IPS-18a (cell line): Measurements from ENCODE around the gene DLG2.

Experiments used
- H3K27ac ChIP-seq: one replicate; pipeline ENCODE4 v1.5.1; 2013; ENCODE audit warnings: low read length
- H3K27me3 ChIP-seq: one replicate; pipeline ENCODE4 v1.6.1; 2013; ENCODE audit warnings: mild to moderate bottlenecking, low read length; ENCODE audit not compliant: control insufficient read depth, insufficient read depth
- H3K36me3 ChIP-seq: one replicate; pipeline ENCODE4 v1.6.1; 2013; ENCODE audit warnings: low read depth, low read length; ENCODE audit not compliant: control insufficient read depth
- H3K4me1 ChIP-seq: one replicate; pipeline ENCODE4 v1.6.1; 2013; ENCODE audit warnings: low read depth, low read length; ENCODE audit not compliant: control insufficient read depth
- H3K4me3 ChIP-seq: one replicate; pipeline ENCODE4 v1.5.1; 2013; ENCODE audit warnings: low read length
- H3K9ac ChIP-seq: one replicate; pipeline ENCODE4 v1.6.1; 2013; ENCODE audit warnings: mild to moderate bottlenecking, low read length, moderate library complexity
- H3K9me3 ChIP-seq: one replicate; pipeline ENCODE4 v1.6.1; 2013; ENCODE audit warnings: low read depth, low read length; ENCODE audit not compliant: control insufficient read depth

DLG2 gene

GRCh38 chr11:84887055-84887629 lies 740.0 kb downstream of the DLG2 start:
- Histone ChIP-seq H3K27me3 (no peaks in the 10 kb centered on the region), H3K9me3 (no peaks in the 10 kb centered on the region), H3K36me3 (no peaks in the 10 kb centered on the region), H3K4me1 (no peaks in the 10 kb centered on the region), H3K27ac (no peak overlapping the region), H3K9ac (no peak overlapping the region), H3K4me3 (no peak overlapping the region)

GRCh38 chr11:84886344-84886743 lies 740.8 kb downstream of the DLG2 start:
- Histone ChIP-seq H3K9ac (no peak overlapping the region), H3K27me3 (no peaks in the 10 kb centered on the region), H3K9me3 (no peaks in the 10 kb centered on the region)

GRCh38 chr11:84884836-84885235 lies 742.3 kb downstream of the DLG2 start:
- H3K27me3 ChIP-seq = no peaks in the 10 kb centered on the region
- H3K36me3 ChIP-seq = no peaks in the 10 kb centered on the region
- no peak overlapping the region for H3K4me3 ChIP-seq

More at GRCh38 chr11:84886344-84886743, 740.8 kb downstream of the DLG2 start:
- Histone ChIP-seq H3K27ac (no peak overlapping the region), H3K36me3 (no peaks in the 10 kb centered on the region), H3K4me3 (no peak overlapping the region), H3K4me1 (no peaks in the 10 kb centered on the region)

GRCh38 chr11:84882056-84882455 lies 745.1 kb downstream of the DLG2 start:
- Histone ChIP-seq H3K4me1 (no peaks in the 10 kb centered on the region), H3K27ac (no peak overlapping the region), H3K9ac (no peak overlapping the region)

More at GRCh38 chr11:84884836-84885235, 742.3 kb downstream of the DLG2 start:
- Histone ChIP-seq H3K9me3 (no peaks in the 10 kb centered on the region), H3K4me1 (no peaks in the 10 kb centered on the region), H3K9ac (no peak overlapping the region), H3K27ac (no peak overlapping the region)

GRCh38 chr11:84871116-84871515 lies 756.0 kb downstream of the DLG2 start:
- Histone ChIP-seq H3K36me3 (no peaks in the 10 kb centered on the region), H3K27ac (no peak overlapping the region), H3K4me3 (no peak overlapping the region), H3K9me3 (no peaks in the 10 kb centered on the region), H3K4me1 (peaks cover 5% of the 10 kb centered on the region), H3K27me3 (no peaks in the 10 kb centered on the region), H3K9ac (no peak overlapping the region)

More at GRCh38 chr11:84882056-84882455, 745.1 kb downstream of the DLG2 start:
- no peaks in the 10 kb centered on the region for H3K27me3 ChIP-seq
- H3K9me3 ChIP-seq = no peaks in the 10 kb centered on the region
- no peak overlapping the region for H3K4me3 ChIP-seq
- no peaks in the 10 kb centered on the region for H3K36me3 ChIP-seq

- Histone ChIP-seq H3K4me3 (no peak overlapping the region), H3K9ac (no peak overlapping the region), H3K36me3 (no peaks in the 10 kb centered on the region), H3K27me3 (no peaks in the 10 kb centered on the region), H3K4me1 (peaks cover 11% of the 10 kb centered on the region), H3K9me3 (no peaks in the 10 kb centered on the region), H3K27ac (no peak overlapping the region)
These were observed 756.7 kb downstream of the DLG2 start for GRCh38 chr11:84870486-84870885.

GRCh38 chr11:84866922-84867321 lies 760.2 kb downstream of the DLG2 start:
- Histone ChIP-seq H3K4me3 (no peak overlapping the region), H3K36me3 (no peaks in the 10 kb centered on the region), H3K4me1 (peaks cover 13% of the 10 kb centered on the region), H3K9ac (no peak overlapping the region), H3K27me3 (no peaks in the 10 kb centered on the region), H3K9me3 (no peaks in the 10 kb centered on the region), H3K27ac (no peak overlapping the region)

- H3K27me3 ChIP-seq = no peaks in the 10 kb centered on the region
- no peak overlapping the region for H3K4me3 ChIP-seq
- H3K4me1 ChIP-seq = peaks cover 15% of the 10 kb centered on the region
- H3K27ac ChIP-seq = peak overlapping the region; percentile 15
- H3K9me3 ChIP-seq = no peaks in the 10 kb centered on the region
- H3K9ac ChIP-seq = no peak overlapping the region
- H3K36me3 ChIP-seq = no peaks in the 10 kb centered on the region
These were observed 761.2 kb downstream of the DLG2 start for GRCh38 chr11:84865791-84866535.

- Histone ChIP-seq H3K27ac (no peak overlapping the region), H3K4me1 (peaks cover 17% of the 10 kb centered on the region), H3K4me3 (no peak overlapping the region), H3K9ac (no peak overlapping the region), H3K9me3 (no peaks in the 10 kb centered on the region), H3K36me3 (no peaks in the 10 kb centered on the region), H3K27me3 (no peaks in the 10 kb centered on the region)
These were observed 761.9 kb downstream of the DLG2 start for GRCh38 chr11:84865257-84865656.

- Histone ChIP-seq H3K36me3 (no peaks in the 10 kb centered on the region), H3K4me3 (no peak overlapping the region), H3K4me1 (peaks cover 4% of the 10 kb centered on the region), H3K27me3 (no peaks in the 10 kb centered on the region), H3K9me3 (no peaks in the 10 kb centered on the region), H3K27ac (no peak overlapping the region), H3K9ac (no peak overlapping the region)
These were observed 769.4 kb downstream of the DLG2 start for GRCh38 chr11:84857746-84858145.

- Histone ChIP-seq H3K9me3 (no peaks in the 10 kb centered on the region), H3K4me1 (no peaks in the 10 kb centered on the region), H3K36me3 (no peaks in the 10 kb centered on the region), H3K27me3 (no peaks in the 10 kb centered on the region), H3K27ac (no peak overlapping the region), H3K4me3 (no peak overlapping the region), H3K9ac (no peak overlapping the region)
These were observed 771.5 kb downstream of the DLG2 start for GRCh38 chr11:84855508-84856245.
